Stimulated activated CD4-positive, alpha-beta T cell treated with anti-CD3 and anti-CD28 coated beads, Interleukin-4, amount 100 ng/mL, for 4 hours (primary cell): Measurements from ENCODE around the gene COPG2.
"Not testable (repeated sequence)": the region's sequence is repeated elsewhere in the genome, so short reads cannot be mapped to it uniquely, and the experiment has no call there.

Source experiments
- DNase-seq, 2 experiments: peaks; one replicate each; pipeline ENCODE4 v3.0.0-alpha.2; 2020

COPG2 gene

DNA sequence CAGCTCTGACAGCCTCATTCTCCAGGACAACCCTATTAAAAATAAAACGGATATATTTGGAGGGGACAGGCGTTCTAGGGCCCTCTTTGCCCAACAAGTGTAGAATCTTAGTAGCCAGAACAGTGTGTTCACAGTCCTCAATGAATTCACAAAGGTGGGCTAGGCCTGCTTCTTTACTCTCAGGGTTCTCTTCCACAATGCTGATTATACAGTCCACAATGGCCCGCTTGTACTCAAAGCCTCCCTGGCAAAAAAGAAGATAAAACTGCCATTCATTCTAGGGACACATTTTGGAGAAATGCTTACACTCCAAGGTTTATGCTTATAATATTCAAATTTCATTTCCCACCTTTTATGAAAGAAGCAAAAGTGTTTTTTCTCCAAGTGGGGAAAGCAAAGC is 114.1 kb downstream of the COPG2 start:
- DNase-seq, result no peak

DNA sequence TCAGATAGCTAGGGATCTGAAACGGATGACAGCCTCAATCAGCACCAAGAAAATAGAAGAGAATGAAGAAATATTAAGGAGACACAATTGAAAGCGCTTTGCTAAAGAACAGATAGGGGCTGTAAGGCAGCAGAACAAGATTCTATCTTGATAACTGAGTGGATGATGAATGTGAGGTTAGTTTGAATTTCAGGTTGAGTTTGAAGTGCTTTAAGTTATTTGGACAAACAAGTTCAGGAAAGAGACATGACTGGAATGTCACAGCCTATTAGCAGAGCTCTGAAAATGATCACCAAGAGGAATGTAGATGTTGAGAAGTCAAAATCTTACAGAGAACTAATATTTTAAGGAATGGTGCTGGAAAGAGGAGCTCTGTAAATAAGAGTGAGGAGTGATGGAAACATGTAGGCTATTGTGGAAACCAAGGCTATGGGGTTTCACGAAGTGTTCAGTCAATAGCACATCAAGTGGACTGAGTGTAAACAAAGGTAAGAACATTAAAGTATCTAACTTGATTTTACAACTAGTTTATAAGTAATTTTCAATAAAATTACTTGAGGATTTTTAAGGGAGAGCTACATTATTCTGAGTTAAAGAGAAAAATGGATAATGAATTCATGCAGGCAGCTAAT is 115.0 kb downstream of the COPG2 start:
- DNase-seq, result no peak

DNA sequence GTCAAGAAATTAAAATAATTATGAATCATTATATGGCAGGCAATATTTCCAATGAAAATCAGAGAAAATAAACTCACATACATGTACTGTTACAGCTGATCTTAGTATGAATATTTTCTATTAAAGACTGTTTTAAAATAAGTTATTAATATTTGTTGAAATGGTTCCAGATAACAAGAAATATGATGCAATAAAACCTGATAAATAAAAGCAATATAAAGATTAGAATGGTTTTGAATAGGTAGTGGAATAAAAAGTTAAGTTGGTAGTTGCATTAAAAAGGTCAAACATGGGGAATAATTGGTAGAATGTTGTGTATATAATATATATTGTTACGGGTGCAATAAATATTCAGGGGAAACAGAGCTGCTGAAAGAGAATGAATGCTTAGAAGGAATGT is 124.2 kb downstream of the COPG2 start:
- DNase-seq, result no peak

DNA sequence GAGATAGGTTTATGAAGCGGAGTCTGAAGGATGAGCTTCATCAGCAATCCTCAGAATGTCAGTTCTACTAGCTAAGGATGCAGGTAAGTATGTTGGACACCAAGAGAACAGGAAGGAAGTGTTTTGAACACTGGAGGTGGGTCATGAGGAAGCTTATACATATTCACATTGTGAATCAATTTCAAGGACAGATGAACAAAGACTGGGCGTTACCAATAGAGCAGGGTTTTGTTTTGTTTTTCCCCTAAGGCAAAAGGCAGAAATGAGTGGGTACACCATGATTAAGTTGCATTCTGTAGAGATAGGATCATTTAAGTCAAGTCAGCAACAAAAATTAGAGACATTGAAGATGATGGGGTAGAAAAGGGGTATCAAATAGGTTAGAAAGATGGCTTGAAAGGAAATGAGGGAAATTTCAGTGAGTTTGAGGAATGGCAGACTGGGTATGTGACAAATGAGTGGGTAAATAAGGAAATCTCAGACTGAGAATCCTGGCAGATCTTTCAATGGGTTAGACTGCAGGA is 125.0 kb downstream of the COPG2 start:
- no peak for DNase-seq

DNA sequence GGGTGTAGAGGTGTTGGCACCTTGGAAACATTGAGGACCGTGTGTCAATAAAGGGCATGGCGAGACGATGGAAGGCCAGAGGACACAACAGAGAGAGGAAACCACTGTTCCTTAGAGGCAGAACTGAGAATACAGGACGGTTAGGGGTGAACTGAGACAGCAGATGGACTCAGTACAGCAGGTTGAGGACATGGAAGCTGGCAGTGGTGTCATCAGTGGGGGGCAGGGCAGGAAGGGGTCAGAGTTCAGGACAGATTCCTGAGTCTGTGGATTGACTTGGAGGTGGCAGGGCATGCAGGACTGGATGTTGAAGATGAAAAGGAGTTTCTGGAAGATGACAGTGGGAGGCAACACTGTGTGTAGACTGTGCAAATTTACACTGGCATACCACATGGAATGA is 126.3 kb downstream of the COPG2 start:
- not testable (repeated sequence) for DNase-seq

DNA sequence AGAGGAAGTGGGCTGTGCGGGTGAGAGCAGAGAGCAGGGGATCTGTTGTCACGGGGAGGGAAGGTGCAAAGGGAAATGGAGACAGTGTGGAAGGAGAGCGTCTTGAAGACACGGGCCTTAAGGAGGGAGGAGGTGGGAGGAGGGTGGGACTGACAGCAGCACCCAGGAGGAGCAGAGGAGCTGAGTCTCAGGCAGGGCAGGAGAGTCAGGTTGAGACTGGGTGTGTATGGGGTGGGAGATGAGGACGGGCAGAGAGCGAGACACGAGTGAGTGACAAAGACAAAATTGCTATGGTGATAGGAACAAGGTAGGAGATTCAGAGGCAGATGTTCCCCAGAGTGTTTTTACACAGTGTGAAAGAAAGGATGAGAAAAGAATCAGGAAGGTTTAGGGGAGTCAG is 127.3 kb downstream of the COPG2 start:
- not testable (repeated sequence) for DNase-seq

DNA sequence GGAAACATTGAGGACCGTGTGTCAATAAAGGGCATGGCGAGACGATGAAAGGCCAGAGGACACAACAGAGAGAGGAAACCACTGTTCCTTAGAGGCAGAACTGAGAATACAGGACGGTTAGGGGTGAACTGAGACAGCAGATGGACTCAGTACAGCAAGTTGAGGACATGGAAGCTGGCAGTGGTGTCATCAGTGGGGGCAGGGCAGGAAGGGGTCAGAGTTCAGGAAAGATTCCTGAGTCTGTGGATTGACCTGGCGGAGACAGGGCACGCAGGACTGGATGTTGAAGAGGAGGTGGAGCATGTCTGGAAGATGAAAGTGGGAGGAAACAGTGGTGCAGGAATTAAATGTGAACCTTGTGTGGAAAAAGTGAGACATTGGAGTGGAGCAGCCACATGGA is 130.7 kb downstream of the COPG2 start:
- DNase-seq, result not testable (repeated sequence)

DNA sequence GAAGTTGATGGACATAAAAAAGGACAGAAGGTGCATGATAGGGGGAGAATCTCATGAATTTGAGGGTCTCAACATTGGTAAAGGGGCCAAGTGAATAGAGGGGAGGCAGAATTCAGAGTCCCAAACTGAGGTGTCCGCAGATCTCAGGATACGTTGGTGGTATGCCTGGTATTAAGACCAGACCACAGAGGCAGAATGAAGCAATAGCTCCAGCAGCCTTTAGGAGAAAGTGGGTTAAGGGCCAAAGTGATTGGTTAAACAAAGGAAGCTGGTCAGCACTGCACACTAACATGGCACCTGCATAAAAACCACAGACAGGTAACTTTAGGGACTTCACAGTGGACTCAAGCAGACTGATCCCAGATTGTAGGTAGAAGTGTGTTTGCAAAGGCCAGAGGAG is 139.1 kb downstream of the COPG2 start:
- DNase-seq, result no peak

DNA sequence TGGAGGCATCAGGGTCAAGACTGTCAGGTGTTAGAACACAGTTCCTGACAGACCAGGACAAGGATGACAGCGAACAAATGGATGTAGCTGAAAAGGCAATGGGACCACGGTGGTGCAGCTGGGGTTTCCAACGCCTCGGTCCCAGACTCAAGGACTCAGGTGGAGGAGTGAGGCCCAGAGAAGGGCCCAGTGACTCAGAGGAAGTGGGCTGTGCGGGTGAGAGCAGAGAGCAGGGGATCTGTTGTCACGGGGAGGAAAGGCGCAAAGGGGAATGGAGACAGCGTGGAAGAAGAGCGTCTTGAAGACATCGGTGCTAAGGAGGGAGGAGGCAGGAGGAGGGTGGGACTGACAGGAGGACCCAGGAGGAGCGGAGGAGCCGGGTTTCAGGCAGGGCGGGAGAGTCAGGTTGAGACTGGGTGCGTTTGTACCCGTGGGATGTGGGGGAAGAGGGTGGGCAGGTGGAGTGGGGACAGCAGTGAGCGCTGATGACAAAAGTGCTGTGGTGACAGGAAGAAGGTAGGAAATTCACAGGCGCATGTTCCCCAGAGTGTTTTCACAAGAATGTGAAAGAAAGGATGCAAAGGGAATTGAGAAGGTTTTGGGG is 140.7 kb downstream of the COPG2 start:
- DNase-seq, result not testable (repeated sequence)

DNA sequence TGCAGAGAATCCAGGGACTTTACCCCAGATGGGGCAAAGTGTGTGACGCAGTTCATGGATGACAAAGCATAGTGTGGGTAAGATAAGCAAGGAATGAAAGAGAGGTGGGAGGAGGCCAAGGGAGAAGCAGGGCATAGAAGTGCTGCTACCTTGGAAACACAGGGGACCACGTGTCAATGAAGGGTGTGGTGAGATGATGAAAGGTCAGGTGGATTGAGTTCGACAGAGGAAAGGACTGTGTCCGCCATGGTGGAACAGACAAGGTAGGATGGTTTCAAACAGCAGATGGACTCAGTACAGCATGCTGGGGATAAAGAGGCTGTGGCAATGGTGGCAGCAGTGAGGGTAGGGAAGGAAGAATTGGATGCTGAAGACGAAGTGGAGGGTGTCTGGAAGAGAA is 143.9 kb downstream of the COPG2 start:
- DNase-seq, result no peak

DNA sequence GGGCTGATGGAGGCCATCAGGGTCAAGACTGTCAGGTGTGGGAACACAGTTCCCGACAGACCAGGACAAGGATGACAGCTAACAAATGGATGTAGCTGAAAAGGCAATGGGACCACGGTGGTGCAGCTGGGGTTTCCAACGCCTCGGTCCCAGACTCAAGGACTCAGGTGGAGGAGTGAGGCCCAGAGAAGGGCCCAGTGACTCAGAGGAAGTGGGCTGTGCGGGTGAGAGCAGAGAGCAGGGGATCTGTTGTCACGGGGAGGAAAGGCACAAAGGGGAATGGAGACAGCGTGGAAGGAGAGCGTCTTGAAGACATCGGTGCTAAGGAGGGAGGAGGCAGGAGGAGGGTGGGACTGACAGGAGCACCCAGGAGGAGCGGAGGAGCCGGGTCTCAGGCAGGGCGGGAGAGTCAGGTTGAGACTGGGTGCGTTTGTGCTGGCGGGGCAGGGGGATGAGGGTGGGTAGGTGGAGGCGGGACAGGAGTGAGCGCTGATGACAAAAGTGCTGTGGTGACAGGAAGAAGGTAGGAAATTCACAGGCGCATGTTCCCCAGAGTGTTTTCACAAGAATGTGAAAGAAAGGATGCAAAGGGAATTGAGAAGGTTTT is 144.9 kb downstream of the COPG2 start:
- DNase-seq, result not testable (repeated sequence)

DNA sequence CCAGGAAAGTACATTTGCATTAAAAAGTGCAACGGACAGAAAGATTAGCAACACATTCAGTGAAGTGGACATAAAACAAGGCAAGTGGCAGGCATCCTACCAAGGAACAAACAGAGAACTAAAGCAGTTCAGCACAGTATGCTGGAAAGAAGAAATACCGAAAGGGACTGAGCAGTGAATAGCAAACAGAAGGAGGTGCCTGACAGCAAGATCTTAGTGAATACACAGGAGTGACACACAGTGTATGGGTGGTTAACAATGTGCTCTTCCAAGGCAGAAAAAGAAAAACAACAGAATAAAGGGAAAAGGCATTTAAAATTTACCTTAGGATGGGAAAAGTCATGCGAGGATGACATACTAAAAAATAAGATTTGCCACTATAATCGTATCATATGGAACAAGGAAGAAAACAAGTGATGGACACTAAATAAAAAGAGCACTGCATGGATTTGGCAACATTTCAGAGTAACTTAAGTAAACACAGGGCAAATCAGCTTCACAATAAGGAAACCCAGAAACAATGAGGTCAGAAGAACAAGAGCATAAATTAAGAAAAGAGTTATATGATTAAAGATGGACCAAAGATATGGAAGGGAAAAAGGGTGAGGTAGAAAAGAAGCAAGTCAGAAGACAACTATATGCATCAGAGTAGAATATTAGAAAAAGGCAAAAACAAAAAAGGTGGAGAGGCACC is 147.1 kb downstream of the COPG2 start:
- no peak for DNase-seq

DNA sequence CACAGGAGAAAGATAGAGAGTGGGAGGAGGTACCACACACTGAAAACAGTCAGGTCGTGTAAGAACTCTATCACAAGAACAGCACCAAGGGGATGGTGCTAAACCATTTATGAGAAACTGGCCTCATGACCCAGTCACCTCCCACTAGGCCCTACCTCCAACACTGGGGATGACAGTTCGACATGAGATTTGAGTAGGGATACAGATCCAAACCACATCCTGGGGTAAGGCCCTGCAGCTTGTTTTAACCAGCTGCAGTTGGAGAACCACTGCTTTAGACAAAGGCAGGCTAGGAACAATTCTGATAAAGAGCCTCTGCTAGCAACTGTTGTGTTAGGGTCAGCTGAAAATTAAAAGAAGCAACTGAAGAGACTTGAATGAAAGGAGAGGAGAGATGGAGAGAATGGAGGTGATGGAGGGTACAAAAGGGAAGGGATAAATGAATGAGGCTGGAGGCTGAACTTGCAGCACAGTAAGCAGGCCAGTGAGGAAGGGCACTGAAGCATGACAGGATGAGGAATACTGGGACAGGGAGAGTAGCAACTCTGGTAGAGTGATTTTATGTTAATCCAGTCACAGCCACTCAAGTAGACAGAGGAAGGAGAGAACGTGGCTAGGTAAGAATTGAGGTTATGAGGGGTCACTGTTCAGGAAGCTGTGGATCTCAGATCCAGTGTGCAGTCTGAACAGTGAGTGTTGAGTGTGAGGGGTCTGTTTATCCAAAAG is 153.1 kb downstream of the COPG2 start:
- DNase-seq, result no peak

DNA sequence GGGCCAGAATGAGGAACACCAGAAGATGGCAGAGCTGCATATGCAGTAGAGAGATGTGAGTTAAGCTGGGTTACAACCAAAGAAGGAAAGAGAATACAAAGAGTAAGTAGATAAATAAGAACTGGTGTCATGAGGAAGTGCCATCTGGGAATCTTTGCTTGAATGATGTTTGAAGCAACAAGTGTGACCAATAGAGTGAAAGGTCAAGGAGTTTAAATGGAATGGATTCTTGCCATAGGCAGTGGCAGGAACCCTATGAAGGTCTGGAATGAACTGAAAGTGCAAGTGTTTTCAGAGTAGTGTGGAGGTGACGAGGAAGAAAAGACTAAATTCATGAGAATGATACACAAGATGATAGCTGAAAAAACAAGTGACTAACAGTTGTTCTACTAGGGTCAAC is 155.1 kb downstream of the COPG2 start:
- DNase-seq, result no peak

DNA sequence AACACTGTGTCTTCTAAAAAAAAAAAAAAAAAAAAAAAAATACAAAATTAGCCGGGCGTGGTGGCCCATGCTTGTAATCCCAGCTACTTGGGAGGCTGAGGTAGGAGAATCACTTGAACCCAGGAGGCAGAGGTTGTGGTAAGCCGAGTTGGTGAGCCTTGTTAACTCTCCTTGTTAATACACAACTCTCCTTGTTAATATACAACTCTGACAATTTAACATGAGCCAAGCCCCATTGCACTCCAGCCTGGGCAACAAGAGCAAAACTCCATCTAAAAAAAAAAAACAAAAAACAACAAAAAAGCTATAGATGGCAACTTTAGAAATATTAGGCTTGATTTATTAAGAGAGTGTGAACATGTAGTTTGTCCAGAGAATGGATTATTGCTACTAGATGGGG is 156.5 kb downstream of the COPG2 start:
- not testable (repeated sequence) for DNase-seq

DNA sequence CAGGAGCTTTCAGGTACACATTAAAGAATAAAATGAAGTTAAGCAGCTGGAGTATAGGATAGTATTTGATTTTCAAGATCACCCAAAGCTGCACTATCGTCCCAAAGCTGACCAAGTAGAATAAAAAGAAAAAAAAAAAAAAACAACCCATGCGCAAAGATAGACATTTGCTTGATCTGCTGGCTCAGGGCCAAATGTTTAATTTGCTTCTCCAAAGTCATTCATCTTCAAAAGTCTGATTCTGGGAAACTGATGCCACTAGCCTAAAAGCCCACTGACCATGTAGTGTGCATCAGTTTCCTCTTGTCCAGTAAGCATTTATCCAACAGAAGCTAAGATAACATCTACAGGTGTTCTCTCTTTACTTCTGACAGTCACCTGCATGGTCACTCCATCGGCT is 162.2 kb downstream of the COPG2 start:
- no peak for DNase-seq

DNA sequence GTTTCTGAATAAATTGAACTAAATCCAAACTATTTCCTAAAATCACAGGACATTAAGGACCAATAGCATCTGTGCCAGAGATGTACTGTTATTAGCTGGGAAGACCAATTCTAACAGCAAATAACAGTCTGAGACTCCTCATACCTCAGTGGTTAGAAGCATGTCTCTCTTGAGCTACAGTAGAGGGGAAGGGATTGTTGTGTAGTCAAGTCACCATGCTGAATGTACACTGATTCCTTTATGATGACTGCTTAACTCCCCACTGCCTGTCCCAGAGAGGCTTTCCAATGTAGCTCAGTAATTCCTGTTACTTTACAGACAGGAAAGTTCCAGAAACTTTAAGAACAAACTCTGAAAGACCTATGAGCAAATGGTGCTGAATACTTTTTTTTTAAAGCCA is 162.8 kb downstream of the COPG2 start:
- DNase-seq, result no peak

DNA sequence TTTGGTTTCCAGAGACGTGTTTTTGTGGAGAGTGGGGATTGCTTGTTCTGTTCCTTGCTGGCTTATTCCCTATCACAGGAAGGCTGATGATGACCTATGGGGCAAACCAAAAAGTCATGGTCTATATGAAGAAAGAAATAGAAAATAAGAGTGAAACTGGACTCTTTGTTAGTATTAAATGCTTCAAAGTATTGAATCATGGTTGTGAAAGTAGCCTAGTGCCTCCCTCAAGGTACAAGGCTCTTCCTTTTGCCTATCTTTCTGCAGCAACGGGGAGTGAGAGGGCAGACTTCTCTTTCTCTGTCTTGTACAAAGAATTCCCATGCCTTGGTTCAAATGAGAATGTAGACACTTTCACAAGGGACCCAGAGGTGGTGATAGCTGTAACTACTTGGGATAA is 167.6 kb downstream of the COPG2 start:
- no peak for DNase-seq

DNA sequence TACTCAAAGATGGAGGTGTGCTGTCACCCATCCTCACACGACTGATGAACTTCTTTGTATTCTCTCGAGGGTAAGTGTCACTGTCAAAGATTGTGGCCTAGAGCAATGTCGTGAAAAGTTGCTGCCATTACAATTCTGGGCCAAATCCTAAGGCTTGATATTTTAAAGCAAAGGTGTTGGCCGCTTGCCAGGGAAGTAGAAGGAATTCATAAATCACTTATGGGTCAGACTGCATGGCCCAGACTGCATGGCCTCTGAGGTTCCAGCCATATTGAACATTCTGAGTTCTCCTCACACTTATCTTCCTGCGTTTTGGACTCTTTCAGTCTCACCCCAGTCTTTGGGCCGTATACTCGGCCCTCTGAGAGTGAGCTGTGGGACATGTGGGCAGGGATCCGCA is 168.1 kb downstream of the COPG2 start:
- no peak for DNase-seq

DNA sequence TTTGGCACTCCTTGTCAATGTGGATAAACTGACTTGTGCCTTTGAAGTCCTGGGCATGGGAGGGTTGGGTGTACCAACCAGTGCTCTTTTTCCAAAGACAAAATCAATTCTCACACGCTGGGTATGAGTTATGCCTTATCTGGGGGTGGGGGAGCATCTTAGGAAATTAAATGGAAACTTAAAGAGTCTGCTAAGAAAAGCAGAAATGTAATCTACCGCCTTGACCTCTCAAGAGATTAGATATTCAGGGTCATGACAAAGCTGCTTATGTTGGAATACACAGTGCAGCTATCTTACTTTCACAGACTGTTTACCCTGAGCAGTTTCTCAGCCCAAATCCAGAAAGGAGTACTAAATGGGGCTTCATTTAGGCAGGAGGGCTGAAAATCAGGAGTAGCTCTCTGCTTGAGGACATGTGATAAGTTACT is 174.1 kb downstream of the COPG2 start:
- no peak for DNase-seq

DNA sequence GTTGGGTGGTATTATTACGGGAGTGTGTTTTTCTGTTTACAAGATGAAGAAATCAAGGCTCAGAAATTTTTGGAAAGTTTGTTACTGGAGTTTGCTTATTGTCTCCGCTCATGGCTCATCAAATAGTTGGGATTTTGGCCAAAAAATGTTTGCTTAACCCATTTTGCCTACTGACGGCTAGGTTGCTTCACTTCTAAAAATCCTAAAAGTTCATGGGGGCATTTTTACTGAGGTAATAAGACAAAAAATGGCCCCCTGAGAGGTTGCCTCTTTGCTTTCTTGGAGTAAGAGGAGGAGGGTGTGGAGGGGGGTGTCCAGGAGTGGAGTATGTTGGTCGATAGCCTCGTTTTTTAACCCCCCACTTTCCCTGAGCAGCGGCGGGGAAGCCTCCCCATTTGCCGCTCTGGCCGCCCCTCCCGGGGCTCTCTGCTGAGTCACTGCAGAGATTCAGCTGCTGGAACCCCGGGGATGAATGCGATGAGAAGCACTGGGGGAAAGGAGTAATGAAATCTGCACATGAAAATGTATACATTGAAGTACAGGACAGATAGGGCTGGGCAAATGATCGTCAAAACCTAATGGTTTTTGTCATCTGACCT is 175.2 kb downstream of the COPG2 start:
- no peak for DNase-seq

DNA sequence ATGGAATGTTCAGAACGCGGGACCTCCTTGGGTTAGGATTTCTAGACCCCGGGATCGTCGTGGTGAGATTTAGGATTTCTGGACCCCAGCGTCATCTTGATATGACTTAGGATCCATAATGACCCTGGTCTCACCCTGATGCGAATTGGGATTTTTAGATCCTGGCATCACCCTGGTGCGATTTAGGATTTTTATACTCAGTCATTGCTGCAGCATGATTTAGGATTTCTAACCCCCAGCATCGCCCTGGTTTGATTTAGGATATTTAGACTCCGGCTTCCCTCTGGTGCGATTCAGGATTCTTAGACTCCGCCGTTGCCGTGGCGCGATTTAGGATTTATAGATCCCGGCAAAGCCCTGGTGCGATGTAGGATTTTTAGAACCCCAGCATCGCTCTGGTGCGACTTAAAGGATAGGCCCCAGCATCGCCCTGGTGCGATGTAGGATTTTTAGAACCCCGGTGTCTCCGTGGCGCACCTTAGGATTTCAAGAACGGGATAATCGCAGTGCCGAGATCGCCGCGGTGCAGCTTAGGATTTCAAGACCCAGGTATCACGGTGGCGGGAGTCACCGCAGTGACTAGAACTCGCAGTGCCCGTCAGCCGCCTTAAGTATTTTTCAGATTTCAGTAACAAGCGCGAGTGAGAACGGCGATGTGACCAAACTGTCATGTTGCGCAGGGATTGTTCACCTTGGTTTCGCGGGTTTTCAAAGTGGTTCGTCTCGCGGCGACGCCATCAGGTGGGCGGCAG is 175.8 kb downstream of the COPG2 start:
- DNase-seq, result no peak
